Neural progenitor cell (in vitro differentiated cells): ENCODE data around the gene ANKRD28.

ENCODE experiments used
- CTCF ChIP-seq: fragments of 200-600 bp; sonication (generic); IDR thresholded peaks from 2 replicates; pipeline ENCODE4 v1.5.1; 2017; ENCODE audit warnings: antibody characterized with exemption, mild to moderate bottlenecking
- EZH2 ChIP-seq: fragments of 200-600 bp; sonication (generic); IDR thresholded peaks from 2 replicates; pipeline ENCODE4 v1.6.1; 2017; ENCODE audit warnings: antibody characterized with exemption, mild to moderate bottlenecking, moderate library complexity

- TF ChIP-seq CTCF (no peak), EZH2 (no peak)
Observed at GRCh38 chr3:15665510-15666150, 132.1 kb downstream of the ANKRD28 start.
